T1000 (cell line): ENCODE measurements around the gene RC3H1.
"Not testable (repeated sequence)": the region's sequence is repeated elsewhere in the genome, so short reads cannot be mapped to it uniquely, and the experiment has no call there.

ENCODE experiments used
- DNase-seq: peaks from one replicate; lab custom pipeline; 2025; ENCODE audit warnings: mixed read lengths; lab: John Stamatoyannopoulos, UW

The RC3H1 gene

GRCh38 chr1:173937062-173937461 lies 85.1 kb downstream of the RC3H1 start:
- no peak for DNase-seq

DNA sequence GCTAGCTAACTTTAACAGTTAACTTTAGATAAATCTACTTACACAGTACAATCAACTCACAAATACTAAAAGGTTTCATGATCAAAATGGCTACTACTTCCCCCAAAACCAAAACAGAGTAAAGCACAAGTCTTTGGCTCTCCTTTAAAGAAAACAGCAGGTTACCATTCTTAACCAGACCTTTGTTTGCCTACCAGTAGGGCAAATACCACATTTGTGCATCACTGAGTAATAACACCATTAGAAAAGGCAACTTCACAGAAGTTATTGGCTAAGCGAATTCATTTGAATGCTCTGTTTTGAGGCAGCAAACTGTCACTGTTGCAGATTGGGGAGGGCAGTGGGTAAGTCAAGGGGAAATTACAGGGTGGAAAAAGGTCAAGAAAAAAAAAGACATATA lies 87.7 kb downstream of the RC3H1 start:
- DNase-seq, result no peak

- DNase-seq, result not testable (repeated sequence)
Measured at GRCh38 chr1:173930541-173930940, 91.6 kb downstream of the RC3H1 start.

DNA sequence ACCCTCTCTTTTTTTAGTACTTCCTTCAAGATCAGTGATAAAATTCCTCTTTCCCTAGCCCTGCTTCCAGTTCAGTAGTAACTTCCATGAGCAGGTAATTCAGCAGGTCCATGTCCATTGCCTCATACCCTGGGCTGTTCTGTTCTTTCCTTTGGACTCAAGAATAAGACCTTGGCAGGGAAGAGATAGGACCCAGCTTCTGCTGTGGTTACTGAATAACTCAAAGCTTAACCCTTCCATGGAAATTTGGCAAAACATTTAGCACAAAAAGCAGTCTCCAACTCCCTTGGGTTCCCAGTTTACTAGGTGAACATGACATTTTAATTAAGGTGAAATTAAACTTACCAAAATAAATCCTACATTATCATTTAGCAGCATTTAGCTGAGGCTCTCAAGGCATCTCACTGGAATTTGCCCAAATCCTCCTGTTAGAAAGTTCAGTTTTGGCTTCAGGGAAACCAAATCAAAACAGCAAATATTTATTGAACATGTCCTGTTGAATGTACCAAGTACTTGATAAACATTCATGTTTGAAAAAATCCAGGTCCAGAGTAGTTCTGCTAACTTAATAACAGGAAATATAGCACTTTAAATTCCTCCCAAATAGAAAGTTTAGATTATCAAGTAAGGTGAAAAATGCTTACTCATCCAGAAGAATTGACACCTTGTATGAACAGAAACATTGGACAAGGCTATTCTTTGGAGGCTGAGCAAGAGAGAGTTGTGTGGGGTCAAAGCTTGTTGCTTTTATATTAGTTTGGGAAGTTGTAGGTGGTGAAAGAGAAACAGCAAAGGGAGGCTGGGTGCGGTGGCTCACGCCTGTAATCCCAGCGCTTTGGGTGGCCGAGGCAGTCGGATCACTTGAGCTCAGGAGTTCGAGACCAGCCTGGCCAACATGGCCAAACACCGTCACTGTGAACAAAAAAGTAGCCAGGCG lies 96.6 kb downstream of the RC3H1 start:
- no peak for DNase-seq

GRCh38 chr1:173920861-173921260 lies 101.3 kb downstream of the RC3H1 start:
- no peak for DNase-seq

GRCh38 chr1:173917635-173918493 lies 104.3 kb downstream of the RC3H1 start:
- DNase-seq, result no peak

GRCh38 chr1:173917149-173917548 lies 105.0 kb downstream of the RC3H1 start, which contains the start of gene SERPINC1:
TSS of gene SERPINC1 (minus strand) at chr1:173917327. CDS start at chr1:173917259, 68 bp downstream.
- no peak for DNase-seq

GRCh38 chr1:173916667-173917066 lies 105.5 kb downstream of the RC3H1 start:
- DNase-seq, result no peak

DNA sequence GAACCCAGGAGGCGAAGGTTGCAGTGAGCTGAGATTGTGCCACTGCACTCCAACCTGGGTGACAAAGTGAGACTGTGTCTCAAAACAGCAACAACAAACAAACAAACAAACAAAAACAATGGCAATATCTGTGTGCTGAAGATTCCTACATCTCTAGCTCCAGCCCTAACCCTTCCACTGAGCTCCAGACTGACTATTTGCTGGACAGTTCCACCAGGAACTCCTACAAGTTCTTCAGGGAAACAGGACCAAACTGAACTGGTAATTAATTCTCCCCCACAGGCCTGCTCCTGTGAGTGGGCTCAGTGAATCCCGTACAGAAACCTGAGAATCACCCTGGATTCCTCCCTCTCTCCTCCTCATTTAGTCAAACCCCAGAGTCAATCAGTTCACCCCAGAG lies 106.6 kb downstream of the RC3H1 start:
- no peak for DNase-seq

GRCh38 chr1:173914366-173914871 lies 107.7 kb downstream of the RC3H1 start:
- DNase-seq, result no peak

GRCh38 chr1:173913111-173913510 lies 109.0 kb downstream of the RC3H1 start:
- DNase-seq, result no peak

GRCh38 chr1:173903827-173904531 lies 118.2 kb downstream of the RC3H1 start:
- no peak for DNase-seq

DNA sequence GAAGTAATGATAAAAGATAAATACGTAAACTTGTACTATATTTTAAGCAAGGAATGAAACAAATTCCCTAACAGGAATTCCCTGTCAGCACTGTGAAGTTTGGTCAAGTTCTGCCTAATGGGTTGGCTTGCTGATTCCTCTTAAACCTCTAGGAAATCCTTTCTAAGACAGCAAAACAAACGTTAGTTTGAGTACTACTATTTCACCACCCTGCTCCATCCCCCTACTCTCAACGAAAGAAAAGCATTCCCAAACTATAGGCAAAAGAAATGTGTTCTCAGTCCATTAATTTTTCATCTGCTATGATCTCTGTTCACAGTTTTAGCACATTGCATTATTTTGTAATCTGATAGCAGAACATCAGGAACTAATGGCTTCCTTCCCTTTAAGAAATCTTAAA lies 121.2 kb downstream of the RC3H1 start:
- DNase-seq, result no peak

DNA sequence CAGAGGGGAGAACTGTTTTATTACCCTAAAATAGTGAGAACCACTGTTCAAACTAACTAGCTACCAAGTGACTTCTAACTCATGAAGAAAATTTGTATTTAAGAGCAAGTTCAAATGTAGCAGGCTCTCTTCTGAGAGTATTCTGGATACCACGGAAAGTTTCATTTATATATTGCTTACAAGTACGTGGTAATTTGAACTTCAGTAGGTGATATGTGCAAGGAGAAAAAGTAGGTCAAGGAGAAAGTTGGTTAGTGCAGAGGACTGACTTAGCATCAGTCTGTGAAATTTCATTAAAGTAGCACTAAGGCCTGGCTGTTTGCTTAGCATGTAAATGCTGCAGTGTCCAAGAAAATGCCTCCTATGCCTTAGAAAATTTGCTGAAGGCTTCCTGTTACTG lies 121.7 kb downstream of the RC3H1 start:
- DNase-seq, result no peak

GRCh38 chr1:173894189-173894588 lies 128.0 kb downstream of the RC3H1 start:
- DNase-seq, result no peak

DNA sequence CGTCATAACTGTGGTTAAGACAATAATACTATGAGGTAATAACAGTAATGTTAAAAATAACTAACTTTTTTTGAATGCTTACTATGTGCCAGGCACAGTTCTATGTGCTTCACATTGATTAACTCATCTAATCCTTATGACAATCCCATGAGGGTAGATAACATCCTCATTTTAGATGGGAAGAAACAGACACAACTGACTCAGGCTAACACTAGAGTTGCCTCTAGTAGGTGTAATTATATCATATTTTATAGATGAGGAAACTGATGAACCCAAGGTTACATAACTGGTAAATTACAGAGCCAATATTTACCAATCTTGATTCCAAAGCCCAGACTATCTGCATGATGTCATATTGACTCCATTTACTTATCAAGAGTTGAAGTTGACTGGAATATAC lies 128.5 kb downstream of the RC3H1 start:
- DNase-seq, result no peak

GRCh38 chr1:173889885-173890284 lies 132.3 kb downstream of the RC3H1 start:
- no peak for DNase-seq

GRCh38 chr1:173888749-173889148 lies 133.4 kb downstream of the RC3H1 start:
- DNase-seq, result no peak

DNA sequence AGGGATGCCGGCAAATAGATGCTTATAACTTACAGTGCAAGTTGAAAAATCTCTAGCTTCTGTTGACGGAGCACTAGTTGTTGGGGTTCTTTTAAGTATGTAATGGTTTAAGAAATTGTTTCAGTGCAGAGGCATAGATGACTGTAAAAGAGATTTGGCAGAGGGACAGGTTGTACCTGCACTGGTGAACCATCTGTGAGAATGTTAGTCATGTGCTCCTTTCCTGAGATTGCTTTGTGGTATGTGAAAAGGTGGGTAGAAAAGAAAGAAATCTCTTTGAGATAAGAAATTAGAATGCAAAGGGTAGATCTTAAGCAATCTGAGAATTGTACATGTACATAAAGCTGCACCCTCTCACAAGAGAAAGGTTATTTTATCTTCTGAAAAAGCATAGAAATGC lies 134.5 kb downstream of the RC3H1 start:
- DNase-seq, result no peak

GRCh38 chr1:173886746-173887611 lies 135.2 kb downstream of the RC3H1 start:
- no peak for DNase-seq

DNA sequence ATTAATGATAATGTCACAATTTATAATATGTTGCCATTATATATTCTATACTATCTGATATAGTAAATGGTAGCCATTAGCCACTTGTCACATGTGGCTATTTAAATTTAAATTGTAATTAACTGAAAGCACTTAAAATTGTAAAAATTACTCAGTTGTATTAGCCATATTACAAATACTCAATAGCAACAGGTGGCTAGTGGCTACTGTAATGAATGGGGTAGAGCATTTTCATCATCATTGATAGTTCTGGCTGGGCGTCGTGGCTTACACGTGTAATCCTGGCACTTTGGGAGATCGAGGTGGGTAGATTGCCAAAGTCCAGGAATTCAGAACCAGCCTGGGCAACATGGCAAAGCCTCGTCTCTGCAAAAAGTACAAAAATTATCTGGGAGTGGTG lies 137.5 kb downstream of the RC3H1 start:
- DNase-seq, result no peak
